ENCODE measurements around the gene DIP2C.
A peak's percentile ranks its signal among the peaks of the same experiment; 100 is the strongest.
"Not testable (repeated sequence)": the region's sequence is repeated elsewhere in the genome, so short reads cannot be mapped to it uniquely, and the experiment has no call there.

Gene DIP2C

DNA sequence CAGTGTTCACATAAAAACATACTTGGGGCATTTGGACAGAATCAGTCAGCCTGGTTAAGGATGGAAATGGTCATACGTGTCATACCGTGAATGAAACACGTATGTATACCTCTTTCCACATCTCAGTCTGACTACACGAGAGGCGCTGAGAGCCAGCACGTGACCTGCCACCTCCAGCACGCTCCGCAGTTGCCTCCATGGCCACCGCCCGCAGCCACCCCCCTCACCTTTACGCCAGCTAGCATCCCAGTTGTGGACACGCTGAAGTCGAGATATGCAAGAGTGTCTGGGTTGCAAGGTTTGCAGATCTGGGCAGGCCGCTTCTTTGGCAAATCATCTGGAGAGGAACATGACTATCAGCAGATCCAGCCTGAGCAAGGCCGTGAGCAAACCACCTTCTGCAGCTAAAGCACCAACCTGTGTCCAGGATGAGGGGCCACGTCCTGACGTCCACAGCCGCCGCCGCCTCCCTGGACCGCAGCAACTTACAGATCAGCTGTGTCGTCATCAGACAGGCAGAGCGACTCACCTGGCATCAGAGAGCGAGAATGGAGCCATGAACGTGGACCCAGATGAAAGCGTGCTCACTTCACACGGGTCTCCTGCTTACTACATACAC lies 344.8 kb downstream of the DIP2C start:
- no peak for DNase-seq

DNA sequence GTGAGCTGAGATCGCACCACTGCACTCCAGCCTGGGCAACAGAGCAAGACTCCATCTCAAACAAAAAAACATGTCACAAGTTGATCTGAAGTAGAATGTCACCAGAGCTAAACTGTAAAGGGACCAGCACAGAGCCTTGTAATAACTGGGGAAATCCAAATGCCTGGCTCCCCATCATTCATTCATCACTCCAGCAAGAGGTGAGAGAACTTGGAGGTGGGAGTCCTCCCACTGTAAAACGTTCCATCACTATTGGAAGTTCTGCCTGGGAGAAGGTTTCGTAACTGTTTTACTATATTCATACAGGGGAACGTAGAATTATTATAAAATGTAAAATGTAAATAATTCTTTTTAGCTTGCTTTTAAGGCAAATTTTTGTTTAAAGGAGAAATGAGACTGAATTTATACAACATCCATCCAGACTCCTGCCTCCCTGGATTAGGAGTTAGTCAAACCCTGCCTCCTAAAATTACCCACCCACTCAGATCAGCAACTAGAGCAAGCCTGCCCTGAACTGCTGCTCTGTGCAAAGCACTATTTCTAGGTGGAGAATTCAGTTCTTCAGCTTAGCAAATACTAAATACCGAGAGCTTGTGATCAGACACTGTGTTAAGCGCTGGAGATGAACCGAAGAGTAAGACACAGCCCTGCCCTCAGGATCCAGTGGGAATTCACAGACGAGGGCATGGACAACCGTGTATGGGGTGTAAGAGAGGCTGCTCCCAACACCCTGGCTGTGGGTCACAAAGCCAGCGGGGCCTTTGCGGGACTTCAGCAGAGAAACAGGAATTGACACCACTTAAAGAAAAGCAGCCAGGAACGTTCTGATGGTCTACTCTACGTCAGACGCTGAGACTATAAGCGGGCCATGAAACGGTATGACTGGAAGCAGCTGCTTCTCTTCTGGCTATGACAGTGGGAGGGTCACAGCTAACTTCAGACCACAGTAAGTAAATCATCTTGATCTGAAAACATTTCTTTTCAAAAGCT lies 345.9 kb downstream of the DIP2C start:
- DNase-seq, result no peak

DNA sequence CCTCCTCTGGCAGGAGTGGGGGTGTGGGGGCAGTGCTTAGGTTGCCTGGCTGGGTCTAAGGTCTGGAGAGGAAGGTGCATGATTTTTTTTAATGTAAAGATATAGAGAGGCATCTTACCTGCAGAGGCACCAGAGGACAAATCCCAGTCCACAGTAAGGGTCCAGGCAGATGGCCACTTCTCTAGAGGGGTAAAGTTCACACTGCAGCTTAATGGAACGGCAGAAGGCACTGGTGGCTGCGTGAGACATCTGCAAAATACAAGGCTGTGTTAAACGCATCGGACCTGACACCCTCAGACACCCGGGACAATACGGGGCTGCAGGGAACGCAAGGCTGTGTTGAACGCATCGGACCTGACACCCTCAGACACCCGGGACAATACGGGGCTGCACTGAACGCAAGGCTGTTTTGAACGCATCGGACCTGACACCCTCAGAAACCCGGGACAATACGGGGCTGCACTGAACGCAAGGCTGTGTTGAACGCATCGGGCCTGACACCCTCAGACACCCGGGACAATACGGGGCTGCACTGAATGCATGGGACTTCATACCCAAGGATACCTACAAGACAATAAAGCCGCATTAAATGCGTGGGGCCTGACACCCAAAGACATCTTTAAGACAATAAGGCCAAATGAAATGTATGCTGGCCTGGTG lies 348.3 kb downstream of the DIP2C start:
- no peak for DNase-seq

DNA sequence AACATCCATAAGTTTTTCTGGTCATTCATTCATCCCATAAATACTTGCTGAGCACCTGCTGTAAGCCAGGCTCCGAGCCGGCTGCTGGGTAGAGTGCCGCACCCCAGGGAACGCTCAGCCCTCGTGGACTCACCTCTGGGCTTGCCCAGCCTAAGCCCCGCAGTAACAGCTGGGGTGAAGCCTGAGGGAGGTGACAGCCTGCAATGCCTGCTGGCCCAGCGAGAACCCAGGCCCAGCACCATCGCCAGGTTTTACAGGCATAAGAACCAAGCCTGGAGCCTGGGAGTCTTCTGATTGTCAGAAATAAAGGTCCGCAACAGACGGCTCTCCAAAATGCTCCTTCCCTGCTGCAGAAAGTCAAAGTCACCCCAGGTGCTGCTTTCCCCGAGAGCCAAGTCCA lies 348.8 kb downstream of the DIP2C start:
- no peak for DNase-seq

DNA sequence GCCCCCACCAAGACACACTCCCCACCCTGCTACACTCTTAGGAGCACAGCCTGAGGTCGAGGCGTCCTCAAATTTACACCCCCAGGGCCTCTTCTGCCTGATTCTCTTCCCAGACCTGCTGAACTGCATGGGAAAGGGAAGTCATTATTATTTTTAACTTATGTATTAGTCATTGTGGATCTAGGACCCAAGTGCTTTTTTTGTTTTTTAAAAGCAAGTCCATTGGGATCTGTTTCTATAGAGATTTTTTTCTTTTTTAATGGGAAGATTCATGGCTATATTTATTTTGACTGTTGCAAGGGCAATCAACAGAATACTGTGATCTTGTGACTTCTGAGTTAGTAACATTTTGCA lies 350.5 kb downstream of the DIP2C start:
- DNase-seq, result no peak

DNA sequence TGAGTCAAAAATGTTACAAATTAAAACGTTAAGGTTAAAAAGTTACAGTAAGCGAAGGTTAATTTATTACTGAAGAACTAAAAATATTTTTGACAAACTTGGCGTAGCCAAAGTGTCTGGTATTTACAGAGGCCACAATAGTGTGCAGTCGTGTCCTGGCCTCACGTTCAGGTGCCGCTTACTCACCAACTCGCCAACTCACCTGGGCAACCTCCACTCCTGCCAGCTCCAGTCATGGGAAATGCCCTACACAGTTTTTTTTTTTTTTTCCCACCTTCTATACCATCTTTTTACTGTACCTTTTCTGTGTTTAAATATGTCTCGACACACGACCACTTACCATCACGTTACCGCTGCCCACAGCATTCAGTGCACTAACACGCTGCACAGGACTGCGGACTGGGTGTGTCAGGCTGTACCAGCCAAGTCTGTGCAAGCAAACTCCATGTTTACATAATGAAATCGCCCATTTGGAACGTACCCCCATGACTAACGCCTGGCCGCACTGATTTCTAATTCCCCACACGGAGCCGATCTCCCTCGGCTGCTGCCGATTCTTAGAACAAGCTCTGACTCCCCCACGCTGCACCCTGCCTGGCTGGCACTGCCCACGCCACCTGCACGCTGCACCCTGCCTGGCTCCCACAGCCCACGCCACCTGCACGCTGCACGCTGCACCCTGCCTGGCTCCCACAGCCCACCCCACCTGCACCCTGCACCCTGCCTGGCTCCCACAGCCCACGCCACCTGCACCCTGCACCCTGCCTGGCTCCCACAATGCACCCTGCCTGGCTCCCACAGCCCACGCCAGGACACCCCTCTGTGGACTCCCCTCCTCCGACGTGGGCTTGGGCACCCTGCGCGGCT lies 351.1 kb downstream of the DIP2C start:
- peak; percentile 32 for DNase-seq

DNA sequence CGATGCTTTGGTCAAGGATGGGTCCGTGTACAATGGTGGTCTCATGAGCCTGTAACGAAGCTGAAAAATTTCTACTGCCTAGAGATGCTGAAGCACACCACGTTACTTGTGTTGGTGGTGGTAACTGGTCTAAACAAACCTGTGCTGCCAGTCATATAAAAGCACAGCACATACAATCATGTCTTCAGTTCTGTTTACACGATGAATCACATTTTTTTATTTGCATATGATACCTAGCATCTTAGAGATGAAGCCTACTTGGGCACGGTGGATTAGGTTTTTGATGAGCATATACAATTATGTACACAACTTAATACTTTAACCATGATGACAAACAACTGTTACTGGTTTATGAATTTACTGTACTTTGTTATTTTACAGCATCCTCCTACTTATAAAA lies 353.2 kb downstream of the DIP2C start:
- no peak for DNase-seq

DNA sequence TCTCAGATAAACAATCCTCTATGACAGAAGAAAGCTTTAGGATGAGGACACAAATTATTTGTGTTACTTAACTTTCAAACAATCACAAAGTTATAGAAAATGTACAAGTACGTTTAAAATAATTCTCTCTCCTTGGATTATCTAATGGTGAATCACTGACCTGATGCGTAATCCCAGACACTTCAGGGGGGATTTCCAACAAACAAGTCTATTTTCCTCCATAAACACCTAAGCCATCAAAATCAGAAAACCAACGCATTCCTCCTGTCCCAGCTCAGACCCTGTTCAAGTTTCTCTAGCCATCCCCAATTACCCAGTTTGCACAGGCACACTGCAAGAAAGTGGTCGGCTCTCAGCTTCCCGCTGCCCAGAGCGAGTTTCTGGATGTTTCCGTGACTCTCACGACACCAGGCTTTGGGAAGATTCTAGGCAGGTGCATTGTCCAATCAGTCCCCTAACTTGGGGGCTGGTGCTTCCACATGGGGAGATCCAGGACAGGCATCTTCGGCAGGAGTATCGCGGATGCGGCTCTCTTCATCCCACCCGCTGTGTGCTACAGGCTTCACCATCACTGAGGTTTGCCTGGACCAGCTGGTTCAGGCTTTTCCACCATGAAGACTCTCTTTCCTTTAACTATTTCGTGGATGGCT lies 354.2 kb downstream of the DIP2C start:
- DNase-seq, result no peak

DNA sequence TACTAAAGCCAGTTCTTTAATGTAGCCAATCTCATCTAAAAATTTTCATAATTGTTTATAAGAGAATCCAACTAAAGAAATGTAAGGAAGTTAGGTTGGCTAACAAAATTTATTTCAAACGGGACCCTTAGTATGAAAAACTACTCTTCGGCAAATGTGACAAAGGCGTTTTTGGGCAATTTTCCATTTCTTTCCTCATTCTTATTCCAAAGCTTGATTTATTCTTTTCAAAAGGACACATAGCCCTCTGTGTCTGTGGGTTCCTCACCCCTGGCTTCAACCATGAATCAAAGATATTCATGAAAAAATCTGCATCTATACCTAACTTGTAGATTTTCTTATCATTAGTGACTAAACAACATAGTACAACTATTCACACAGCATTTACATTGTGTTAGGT lies 358.3 kb downstream of the DIP2C start:
- no peak for DNase-seq

DNA sequence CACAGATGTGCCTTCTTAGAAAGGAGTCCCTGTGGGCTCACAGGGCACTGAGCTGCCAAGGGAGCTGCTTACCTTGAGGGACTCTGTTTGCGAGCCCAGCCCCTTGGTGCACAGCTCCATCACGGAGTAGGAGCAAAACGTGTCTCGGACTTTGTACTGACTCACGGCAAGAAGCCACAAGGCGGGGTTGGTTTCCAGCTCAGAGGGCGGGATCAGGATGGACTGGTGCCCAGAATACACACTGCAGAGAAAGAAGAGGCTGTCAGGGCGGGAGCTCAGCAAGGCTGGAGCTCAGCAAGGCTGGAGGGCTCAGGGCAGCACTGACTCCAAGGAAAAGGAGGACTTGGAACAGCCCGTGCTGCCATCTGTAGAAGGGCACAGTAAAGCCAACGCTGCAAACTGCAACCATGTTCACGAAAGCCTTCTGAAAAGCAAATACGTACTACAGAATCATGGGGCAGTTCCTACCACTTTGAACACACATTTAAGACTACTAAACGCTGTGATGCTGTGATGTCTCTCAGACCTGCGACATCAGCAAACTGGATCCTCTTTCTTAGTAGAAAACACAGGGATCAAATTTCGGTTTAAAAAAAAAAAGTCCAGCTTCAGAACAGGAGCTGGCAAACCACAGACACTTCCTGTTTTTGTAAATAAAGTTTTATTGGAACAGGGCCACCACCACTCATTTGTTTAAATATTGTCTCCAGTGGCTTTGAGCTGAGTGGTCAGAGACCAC lies 359.9 kb downstream of the DIP2C start:
- no peak for DNase-seq

DNA sequence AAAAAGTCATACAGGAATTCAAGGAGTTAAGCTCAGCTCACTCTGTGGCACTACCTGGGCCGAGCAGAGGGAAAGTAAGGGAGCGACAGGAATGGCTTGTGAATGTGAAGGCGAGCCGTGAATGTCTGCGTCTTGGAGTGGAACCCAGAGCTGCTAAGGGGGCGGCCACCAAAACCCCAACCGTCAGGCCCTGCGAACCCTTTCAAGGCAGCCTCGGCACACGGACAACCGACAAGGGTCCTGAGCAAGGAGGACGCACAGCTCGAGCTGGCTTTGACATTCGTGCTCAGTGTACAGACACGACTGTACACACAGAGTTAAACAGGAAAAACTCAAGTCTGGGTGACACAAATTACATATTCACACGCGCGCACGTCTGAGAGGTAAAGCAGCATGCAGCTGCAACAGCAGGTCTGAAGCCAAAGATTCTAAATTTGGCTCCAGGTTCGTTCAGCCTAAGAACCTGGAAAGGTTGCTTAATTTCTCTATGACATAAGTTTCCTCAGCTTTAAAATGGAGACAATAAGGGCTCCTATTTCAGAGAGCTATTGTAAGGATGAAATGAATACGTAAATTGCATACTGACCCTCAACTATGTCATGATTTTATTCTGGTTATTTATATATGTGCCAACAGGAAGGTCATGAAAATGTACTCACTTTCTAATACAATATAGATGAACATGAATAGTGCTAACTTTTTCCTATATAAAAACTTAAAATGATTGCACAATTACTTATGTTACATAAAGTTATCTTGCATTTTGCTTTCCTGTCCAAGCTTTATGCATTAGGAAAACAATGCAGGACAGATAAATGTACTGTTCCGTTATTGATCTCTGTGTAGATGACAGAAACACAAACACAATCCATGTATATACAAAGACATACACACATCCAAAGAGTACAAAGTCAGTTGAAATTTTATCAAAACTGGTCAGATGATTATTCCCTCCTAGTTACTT lies 361.3 kb downstream of the DIP2C start:
- no peak for DNase-seq

DNA sequence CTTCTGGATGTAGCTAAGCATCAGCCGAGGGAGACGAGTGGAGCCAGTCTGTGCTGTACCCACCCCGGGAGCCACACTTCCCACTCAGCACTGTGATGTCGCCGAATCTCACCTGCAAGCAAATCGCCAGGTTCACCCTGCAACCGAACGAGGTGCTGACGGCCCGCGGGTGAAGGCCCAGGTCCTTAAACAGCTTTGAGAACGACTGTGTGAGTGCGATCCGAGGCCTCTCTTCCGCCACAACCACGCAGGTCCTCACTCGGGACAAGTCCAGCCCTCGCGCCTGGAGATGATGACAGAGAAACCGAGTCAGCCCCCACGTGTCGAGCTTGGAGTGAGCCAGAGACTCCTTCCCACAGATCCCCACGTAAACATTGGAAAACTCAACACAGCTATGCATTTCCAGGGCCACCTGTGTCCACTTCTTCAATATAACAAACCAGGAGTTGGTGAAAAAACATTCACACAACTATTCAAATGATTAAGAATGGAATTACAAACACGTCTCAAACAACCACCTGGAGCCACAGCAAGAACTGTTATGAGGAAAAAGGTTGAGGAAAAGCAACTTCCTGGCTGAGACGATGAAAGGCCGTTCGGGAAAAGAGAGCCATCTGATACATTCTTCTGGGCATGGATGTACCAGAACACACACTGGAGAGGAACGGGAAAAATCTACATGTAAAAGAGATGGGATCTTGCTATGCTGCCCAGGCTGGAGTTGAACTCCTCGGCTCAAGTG lies 362.4 kb downstream of the DIP2C start:
- no peak for DNase-seq

DNA sequence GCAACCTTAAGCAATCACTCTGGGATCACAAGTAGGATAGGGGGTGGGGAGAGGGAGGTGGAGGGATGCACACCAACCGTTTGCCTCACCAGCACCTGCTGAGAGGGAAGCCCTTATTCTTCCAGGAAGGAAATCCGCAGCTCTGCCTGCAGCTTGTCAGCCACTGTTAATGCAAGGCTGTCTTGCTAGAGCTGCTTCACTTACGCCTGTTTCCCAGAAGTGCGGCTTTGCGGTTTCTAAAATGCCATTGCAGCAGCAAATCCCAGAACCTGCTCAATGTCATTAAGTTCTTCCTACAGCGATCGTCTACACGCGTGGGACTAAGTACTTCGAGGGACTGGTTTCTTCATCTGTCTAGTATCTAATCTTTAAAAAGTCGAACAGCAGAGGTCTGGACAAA lies 363.1 kb downstream of the DIP2C start:
- DNase-seq, result no peak

DNA sequence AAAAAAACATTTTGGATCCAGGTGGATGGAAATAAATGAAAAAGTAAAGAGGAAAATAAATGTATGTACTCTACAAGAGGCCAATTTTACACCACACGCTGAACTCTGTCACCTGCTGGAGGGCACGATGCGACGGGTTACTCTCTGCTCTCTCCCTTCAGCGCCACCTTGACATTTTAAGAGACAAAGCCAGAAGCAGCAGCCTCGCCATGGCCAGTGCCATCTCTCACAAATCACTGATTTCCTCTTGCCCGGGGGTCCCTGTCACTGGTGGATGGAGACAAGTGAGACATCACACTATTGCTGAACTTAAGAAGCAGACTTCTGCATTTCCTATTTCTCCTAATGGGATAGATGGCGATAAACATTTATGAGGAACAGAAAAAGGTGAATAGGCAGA lies 364.2 kb downstream of the DIP2C start:
- no peak for DNase-seq

DNA sequence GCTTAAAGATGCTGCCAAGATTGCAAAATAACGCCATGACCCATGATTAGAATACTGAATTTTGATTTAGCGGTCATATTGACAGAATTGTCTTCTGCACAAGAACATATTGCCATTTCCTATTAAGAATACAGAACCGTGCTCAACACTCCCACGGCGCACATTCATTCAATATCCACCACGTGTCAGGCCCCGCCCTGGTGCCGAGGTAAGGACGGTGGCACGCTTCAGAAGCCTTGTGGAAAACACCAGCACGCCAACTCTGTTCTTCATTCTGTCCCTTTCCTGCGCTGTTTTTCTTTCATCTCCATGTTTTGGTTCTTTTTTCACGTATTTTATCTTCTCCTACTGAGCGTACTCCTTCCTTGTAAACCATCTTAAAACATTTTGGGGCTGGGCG lies 364.9 kb downstream of the DIP2C start:
- DNase-seq, result no peak

DNA sequence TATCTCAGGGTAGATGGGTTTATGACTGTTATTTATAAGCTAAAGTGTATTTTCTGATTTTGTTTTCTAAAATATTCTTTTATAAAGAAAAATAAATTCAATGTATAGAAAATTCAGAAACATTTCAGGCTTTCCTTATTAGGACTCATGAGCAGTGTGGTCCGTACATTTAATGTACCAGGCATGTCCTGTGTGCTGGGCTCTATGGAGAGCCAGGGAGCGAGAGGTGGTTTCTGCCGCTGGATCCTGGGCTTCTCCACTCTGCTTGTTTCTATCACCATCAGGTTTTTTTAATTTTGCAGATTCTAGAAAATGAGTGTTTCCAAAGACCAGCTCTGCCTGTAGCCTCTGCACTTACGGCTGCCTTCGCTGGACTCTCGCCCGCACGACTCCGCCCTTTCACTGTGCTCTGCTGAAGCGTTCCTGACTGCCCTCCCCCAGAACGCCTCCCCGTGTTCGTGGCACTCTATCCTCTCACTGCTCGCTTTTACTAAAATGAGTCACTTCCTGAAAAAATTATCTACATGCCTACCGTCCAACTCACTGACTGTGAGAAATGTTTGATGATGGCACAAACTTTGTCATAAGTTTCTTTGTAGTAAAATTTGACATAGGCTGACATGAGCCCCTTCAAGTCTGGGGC lies 365.7 kb downstream of the DIP2C start:
- DNase-seq, result no peak

DNA sequence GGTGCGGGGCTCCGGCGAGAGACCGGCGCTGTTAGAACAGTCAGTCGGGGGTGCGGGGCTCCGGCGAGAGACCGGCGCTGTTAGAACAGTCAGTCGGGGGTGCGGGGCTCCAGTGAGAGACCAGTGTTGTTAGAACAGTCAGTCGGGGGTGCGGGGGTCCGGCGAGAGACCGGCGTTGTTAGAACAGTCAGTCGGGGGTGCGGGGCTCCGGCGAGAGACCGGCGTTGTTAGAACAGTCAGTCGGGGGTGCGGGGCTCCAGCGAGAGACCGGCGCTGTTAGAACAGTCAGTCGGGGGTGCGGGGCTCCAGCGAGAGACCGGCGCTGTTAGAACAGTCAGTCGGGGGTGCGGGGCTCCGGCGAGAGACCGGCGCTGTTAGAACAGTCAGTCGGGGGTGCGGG lies 366.4 kb downstream of the DIP2C start:
- not testable (repeated sequence) for DNase-seq

DNA sequence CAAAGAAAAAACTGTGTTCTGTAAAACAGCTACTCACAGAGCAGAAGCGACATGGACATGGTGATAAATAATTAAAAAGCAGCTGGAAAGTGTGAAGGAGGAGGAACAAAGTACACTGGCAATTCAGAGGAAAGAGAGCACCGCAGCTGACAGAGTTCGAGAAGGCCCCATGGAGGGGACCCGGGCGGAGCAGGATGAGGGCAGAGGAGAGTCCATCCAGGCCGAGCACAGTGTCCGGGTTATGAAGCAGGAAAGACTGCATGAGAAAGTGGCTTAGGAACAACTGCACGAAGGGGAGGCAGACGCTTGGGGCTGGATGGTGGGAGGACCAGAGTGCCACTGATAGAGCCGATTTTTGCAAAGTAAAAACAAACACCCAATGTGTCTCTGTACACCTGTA lies 368.7 kb downstream of the DIP2C start:
- DNase-seq, result no peak

DNA sequence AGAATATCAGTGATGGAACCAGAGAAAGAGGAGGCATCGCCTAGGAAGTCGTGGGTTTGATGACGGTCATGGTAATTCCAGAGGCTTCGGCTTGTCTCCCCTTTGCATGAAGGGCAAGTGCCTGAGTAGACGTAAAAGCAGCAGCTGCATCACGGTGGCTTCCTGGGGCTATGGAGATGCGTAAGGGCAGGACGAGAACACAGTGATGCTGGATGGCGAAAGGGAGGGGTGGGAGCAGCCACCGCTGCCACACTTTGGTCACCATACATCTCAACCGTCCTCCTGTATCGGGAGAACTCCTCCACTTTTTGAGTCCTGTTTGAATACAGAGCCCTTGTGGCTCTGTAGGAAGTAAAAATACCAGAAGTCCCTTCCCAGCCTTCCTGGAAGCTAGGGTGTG lies 371.5 kb downstream of the DIP2C start:
- DNase-seq, result no peak
